ENCODE results near the gene ZNF398.

The ZNF398 gene

GRCh38 chr7:149199234-149199995 lies 52.2 kb downstream of the ZNF398 start:
- Mint-ChIP-seq H3K27me3 (no peaks in the 10 kb centered on the region), H3K4me3 (no peak overlapping the region), H3K36me3 (peaks cover 59% of the 10 kb centered on the region), H3K27ac (no peak overlapping the region), H3K4me1 (peaks cover 28% of the 10 kb centered on the region), H3K9me3 (no peaks in the 10 kb centered on the region)
- ATAC-seq, result no peak

GRCh38 chr7:149202831-149203231 lies 55.6 kb downstream of the ZNF398 start:
- H3K27me3 Mint-ChIP-seq, result no peaks in the 10 kb centered on the region
- H3K9me3 Mint-ChIP-seq, result no peaks in the 10 kb centered on the region
- ATAC-seq, result no peak
- no peak overlapping the region for H3K27ac Mint-ChIP-seq
- peaks cover 85% of the 10 kb centered on the region for H3K36me3 Mint-ChIP-seq
- no peak overlapping the region for H3K4me3 Mint-ChIP-seq
- H3K4me1 Mint-ChIP-seq, result peaks cover 6% of the 10 kb centered on the region

- H3K27me3 Mint-ChIP-seq, result no peaks in the 10 kb centered on the region
- H3K4me1 Mint-ChIP-seq, result peaks cover 6% of the 10 kb centered on the region
- H3K9me3 Mint-ChIP-seq, result no peaks in the 10 kb centered on the region
- no peak overlapping the region for H3K4me3 Mint-ChIP-seq
- peaks cover 81% of the 10 kb centered on the region for H3K36me3 Mint-ChIP-seq
- ATAC-seq, result no peak
- H3K27ac Mint-ChIP-seq, result no peak overlapping the region
Observed at GRCh38 chr7:149205690-149206381, 58.6 kb downstream of the ZNF398 start.

GRCh38 chr7:149207324-149208035 lies 60.2 kb downstream of the ZNF398 start:
- H3K27ac Mint-ChIP-seq, result no peak overlapping the region
- peaks cover 83% of the 10 kb centered on the region for H3K36me3 Mint-ChIP-seq

GRCh38 chr7:149209518-149210269 lies 62.4 kb downstream of the ZNF398 start:
- Mint-ChIP-seq H3K27me3 (no peaks in the 10 kb centered on the region), H3K4me1 (no peaks in the 10 kb centered on the region), H3K27ac (no peak overlapping the region), H3K4me3 (no peak overlapping the region), H3K36me3 (peaks cover 76% of the 10 kb centered on the region), H3K9me3 (no peaks in the 10 kb centered on the region)
- peak; percentile 51 for ATAC-seq

More at GRCh38 chr7:149207324-149208035, 60.2 kb downstream of the ZNF398 start:
- no peak overlapping the region for H3K4me3 Mint-ChIP-seq
- no peak for ATAC-seq
- H3K27me3 Mint-ChIP-seq, result no peaks in the 10 kb centered on the region
- H3K4me1 Mint-ChIP-seq, result peaks cover 6% of the 10 kb centered on the region
- no peaks in the 10 kb centered on the region for H3K9me3 Mint-ChIP-seq

GRCh38 chr7:149210551-149210950 lies 63.3 kb downstream of the ZNF398 start:
- ATAC-seq, result no peak
- Mint-ChIP-seq H3K4me1 (no peaks in the 10 kb centered on the region), H3K36me3 (peaks cover 80% of the 10 kb centered on the region), H3K9me3 (no peaks in the 10 kb centered on the region), H3K27ac (no peak overlapping the region), H3K27me3 (no peaks in the 10 kb centered on the region), H3K4me3 (no peak overlapping the region)

- Mint-ChIP-seq H3K27me3 (no peaks in the 10 kb centered on the region), H3K4me1 (no peaks in the 10 kb centered on the region), H3K36me3 (peaks cover 80% of the 10 kb centered on the region), H3K27ac (no peak overlapping the region), H3K4me3 (no peak overlapping the region), H3K9me3 (no peaks in the 10 kb centered on the region)
- no peak for ATAC-seq
Observed at GRCh38 chr7:149214020-149214720, 66.9 kb downstream of the ZNF398 start.

- ATAC-seq, result no peak
- Mint-ChIP-seq H3K4me3 (no peak overlapping the region), H3K9me3 (no peaks in the 10 kb centered on the region), H3K27me3 (no peaks in the 10 kb centered on the region), H3K4me1 (no peaks in the 10 kb centered on the region), H3K36me3 (peaks cover 73% of the 10 kb centered on the region), H3K27ac (no peak overlapping the region)
Observed at GRCh38 chr7:149216402-149216801, 69.1 kb downstream of the ZNF398 start.

GRCh38 chr7:149217570-149217969 lies 70.3 kb downstream of the ZNF398 start:
- H3K4me3 Mint-ChIP-seq, result no peak overlapping the region

GRCh38 chr7:149218469-149219420 lies 71.5 kb downstream of the ZNF398 start:
- no peak for ATAC-seq
- Mint-ChIP-seq H3K27me3 (no peaks in the 10 kb centered on the region), H3K4me3 (no peak overlapping the region), H3K36me3 (peaks cover 75% of the 10 kb centered on the region), H3K27ac (no peak overlapping the region), H3K9me3 (no peaks in the 10 kb centered on the region), H3K4me1 (no peaks in the 10 kb centered on the region)

More at GRCh38 chr7:149217570-149217969, 70.3 kb downstream of the ZNF398 start:
- Mint-ChIP-seq H3K36me3 (peaks cover 74% of the 10 kb centered on the region), H3K4me1 (no peaks in the 10 kb centered on the region), H3K27ac (no peak overlapping the region), H3K27me3 (no peaks in the 10 kb centered on the region), H3K9me3 (no peaks in the 10 kb centered on the region)
- no peak for ATAC-seq

GRCh38 chr7:149220534-149220933 lies 73.3 kb downstream of the ZNF398 start:
- peaks cover 76% of the 10 kb centered on the region for H3K36me3 Mint-ChIP-seq
- H3K27ac Mint-ChIP-seq, result no peak overlapping the region
- no peak for ATAC-seq
- no peaks in the 10 kb centered on the region for H3K27me3 Mint-ChIP-seq
- H3K4me1 Mint-ChIP-seq, result no peaks in the 10 kb centered on the region
- H3K9me3 Mint-ChIP-seq, result no peaks in the 10 kb centered on the region
- H3K4me3 Mint-ChIP-seq, result no peak overlapping the region

- no peak overlapping the region for H3K4me3 Mint-ChIP-seq
- H3K4me1 Mint-ChIP-seq, result no peaks in the 10 kb centered on the region
- ATAC-seq, result no peak
- H3K36me3 Mint-ChIP-seq, result peaks cover 64% of the 10 kb centered on the region
- no peaks in the 10 kb centered on the region for H3K9me3 Mint-ChIP-seq
- no peaks in the 10 kb centered on the region for H3K27me3 Mint-ChIP-seq
- no peak overlapping the region for H3K27ac Mint-ChIP-seq
Observed at GRCh38 chr7:149223176-149223575, 75.9 kb downstream of the ZNF398 start.

- Mint-ChIP-seq H3K9me3 (no peaks in the 10 kb centered on the region), H3K4me1 (no peaks in the 10 kb centered on the region)
- ATAC-seq, result peak; percentile 64
Observed at GRCh38 chr7:149223761-149224160, 76.5 kb downstream of the ZNF398 start.

More at GRCh38 chr7:149223761-149224160, 76.5 kb downstream of the ZNF398 start:
- peaks cover 59% of the 10 kb centered on the region for H3K36me3 Mint-ChIP-seq
- no peaks in the 10 kb centered on the region for H3K27me3 Mint-ChIP-seq
- no peak overlapping the region for H3K4me3 Mint-ChIP-seq
- no peak overlapping the region for H3K27ac Mint-ChIP-seq
